Epithelial cell of esophagus (primary cell): ENCODE measurements around the gene THSD4.
A peak's percentile ranks its signal among the peaks of the same experiment; 100 is the strongest.
"Not testable (repeated sequence)": the region's sequence is repeated elsewhere in the genome, so short reads cannot be mapped to it uniquely, and the experiment has no call there.

Source experiments
- DNase-seq: peaks from one replicate; pipeline ENCODE4 v3.0.0; 2010; ENCODE audit warnings: low read depth
- H3K4me3 ChIP-seq: 2 replicates; pipeline ENCODE4 v1.5.1; 2011; ENCODE audit warnings: mild to moderate bottlenecking, low read length, control low read depth
- TF ChIP-seq, protein P1 (sequence below): IDR thresholded peaks from 2 replicates; pipeline ENCODE4 v1.5.1; 2011; ENCODE audit warnings: low read depth, mild to moderate bottlenecking, low read length, control low read depth, inconsistent platforms; ENCODE audit not compliant: insufficient read depth; ENCODE audit errors: missing control alignments

Gene THSD4

DNA sequence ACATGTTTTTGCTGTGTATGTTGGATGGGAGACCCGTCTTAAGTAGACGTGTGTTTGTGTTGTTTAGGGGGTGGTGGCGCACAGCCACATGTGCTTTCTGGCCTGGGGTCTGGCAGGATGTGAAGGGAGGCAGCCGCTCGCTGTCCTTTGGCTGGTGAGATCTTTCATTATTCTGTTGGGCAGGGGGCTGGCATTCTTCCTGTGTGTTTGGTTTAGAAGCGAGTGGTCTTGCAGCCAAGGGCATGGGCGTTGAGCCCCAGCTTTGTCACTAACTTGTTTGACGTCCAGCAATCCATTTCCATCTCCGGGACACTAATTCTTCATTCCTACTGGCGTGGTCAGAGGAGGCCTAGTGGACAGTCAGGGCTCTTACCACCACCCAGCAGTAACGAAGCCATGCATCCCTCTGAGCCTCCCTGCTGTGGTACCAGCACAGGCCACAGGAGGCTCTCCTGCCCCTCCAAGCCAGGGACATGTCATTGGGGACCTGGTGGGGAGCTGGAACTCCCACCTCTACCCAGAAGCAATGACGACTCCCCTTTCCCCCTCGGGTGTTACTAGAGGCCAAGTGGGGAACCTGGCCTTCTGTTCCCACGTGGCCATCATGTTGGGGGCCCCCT, 10.7 kb downstream of the THSD4 start:
- H3K4me3 ChIP-seq = no peak overlapping the region
- TF ChIP-seq, protein P1, sequence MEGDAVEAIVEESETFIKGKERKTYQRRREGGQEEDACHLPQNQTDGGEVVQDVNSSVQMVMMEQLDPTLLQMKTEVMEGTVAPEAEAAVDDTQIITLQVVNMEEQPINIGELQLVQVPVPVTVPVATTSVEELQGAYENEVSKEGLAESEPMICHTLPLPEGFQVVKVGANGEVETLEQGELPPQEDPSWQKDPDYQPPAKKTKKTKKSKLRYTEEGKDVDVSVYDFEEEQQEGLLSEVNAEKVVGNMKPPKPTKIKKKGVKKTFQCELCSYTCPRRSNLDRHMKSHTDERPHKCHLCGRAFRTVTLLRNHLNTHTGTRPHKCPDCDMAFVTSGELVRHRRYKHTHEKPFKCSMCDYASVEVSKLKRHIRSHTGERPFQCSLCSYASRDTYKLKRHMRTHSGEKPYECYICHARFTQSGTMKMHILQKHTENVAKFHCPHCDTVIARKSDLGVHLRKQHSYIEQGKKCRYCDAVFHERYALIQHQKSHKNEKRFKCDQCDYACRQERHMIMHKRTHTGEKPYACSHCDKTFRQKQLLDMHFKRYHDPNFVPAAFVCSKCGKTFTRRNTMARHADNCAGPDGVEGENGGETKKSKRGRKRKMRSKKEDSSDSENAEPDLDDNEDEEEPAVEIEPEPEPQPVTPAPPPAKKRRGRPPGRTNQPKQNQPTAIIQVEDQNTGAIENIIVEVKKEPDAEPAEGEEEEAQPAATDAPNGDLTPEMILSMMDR = peak; percentile 9
- no peak for DNase-seq

DNA sequence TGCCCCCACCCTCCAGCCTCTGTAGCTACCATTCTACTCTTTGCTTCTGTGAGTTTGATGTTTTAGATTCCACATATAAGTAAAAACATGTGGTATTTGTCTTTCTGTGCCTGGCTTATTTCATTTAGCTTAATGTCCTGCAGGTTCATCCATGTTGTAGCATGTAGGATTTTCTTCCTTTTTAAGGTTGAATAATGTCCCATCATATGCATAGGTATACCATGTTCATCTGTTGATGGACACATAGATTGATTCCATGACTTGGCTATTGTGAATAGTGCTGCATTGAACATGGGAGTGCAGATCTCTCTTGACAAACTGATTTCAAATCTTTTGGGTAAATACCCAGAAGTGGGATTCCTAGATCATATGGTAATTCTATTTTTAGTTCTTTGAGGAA, 11.8 kb downstream of the THSD4 start:
- TF ChIP-seq, protein P1 = no peak
- no peak for DNase-seq
- no peak overlapping the region for H3K4me3 ChIP-seq

DNA sequence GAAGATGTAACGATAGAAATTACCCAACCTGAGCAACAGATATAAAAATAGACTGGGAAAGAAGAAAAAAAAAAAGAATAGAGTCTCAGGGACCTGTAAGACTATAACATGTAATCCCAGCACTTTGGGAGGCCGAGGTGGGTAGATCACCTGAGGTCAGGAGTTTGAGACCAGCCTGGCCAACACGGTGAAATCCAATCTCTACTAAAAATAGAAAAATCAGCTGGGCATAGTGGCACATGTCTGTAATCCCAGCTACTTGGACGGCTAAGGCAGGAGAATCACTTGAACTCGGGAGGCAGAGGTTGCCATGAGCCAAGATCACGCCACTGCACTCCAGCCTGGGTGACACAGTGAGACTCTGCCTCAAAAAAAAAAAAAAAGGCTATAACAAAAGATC, 12.9 kb downstream of the THSD4 start:
- DNase-seq, H3K4me3 ChIP-seq: not testable (repeated sequence)

DNA sequence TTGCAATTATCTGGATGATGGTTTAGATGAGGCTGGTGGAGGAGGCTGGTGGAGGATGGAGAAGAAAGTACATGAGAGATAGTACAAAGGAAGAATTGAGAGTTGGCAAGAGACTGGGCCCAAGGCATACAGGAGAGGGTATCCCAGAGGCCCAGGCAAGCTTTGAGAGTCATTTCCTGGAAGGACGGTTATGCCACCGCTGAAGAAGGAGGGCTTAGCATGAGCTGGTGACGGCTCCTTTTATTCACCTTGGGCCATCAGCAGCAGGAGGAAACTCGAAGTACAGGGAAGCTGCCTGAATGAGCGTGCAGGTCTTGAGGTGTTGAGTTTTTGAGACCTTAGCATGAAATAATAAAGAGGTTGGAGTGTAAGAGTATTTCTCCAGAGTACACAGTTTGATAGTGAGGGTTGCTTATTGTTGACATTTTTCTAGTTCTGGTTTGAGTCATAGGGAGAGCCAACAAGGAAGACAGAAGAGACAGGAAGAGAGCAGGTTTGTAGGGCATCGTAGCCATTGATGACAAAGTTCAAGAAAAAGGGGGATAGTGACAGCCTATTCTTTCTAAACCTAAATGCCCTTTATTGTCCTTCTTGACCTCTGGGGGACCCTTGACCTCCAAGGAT, 13.8 kb downstream of the THSD4 start:
- peak; percentile 60 for DNase-seq
- no peak overlapping the region for H3K4me3 ChIP-seq

DNA sequence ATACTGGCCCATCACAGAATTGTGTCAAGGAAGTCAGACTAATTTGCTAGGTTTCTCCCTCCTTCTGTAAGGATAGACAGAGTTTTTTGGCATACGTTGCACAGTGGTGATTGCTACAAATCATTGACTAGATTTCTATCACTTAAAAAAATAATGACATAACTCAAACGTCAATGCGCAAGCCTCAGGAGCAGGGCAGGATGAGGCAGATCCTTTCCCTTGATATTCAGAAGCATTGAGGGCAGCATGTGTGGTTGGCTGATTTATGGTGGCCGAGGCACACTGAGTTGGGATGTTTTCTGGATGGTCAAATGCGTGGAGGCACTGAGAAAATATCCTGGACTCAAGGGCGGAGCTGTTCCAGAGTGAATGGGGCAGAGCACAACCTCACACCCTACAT, 14.4 kb downstream of the THSD4 start:
- no peak overlapping the region for H3K4me3 ChIP-seq
- no peak for DNase-seq
- TF ChIP-seq, protein P1 = no peak

More for the DNA sequence above, 13.8 kb downstream of the THSD4 start:
- TF ChIP-seq, protein P1 = no peak

DNA sequence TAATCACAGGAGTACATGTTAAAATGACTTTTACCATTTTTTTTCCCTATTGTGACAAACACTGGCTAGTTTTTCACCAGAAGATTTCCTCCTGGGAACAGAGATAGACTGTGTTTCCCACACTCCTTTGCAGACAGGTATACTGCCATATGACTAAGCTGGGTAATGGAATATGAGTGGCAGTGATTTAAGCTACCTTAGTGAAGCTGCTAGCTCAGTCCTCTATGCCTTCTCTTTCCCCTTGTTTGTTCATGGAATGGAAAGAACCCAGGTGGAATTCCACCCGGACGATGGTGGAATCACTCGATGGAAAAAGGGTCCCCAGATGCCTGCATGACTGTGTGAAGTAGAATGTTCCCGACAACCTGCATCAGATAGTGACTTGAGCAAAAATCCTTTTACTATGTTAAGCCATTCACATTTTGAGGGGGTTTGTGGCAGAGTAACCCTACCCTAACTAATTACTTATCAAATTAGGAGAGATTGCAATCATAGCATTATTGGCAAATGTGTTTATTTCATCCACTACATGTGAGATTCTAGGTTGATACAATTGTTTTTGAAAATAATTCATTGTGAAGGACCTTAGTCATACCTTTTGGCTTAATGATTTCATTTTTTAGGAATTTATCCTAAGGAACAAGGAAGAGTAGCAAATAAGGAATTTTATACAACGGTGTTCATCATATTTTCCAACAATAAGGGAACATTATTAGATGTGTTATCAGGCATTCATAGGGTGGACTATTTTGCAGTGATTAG, 16.5 kb downstream of the THSD4 start:
- H3K4me3 ChIP-seq = no peak overlapping the region
- peak; percentile 88 for DNase-seq
- TF ChIP-seq, protein P1 = no peak

DNA sequence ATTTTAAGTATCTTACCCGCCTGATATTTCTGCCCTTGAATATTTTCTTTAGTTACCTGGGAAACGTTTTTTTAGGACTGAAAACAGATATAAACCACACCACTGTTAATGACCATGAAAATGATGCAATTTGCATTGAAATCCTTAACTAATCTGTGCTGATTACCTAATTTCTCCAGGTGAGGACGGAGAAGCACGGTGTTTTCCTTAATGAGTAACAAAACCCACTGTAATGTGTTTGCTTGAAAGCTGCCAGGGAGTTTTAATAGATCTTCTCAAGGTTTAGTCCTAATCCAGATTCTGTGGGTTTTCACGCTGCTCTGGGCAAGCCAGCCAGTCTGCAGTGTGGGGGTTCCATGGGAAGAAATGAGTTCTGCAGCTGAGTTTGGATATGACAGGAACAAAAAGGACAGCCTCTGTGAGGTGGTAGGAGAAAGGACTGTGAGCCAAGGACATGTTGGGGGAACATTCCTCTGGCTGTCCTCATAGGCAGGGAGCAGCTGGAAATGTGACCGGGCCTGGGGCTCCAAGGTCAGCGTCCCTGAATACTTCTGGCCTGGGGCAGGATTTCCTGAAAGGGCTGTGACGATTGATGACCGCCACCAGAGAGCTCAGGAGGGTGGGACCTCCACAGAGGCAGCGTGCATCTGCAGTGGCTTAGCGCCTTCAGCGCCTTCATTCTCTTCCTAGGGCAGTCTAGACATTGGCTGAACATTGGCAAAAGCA, 18.6 kb downstream of the THSD4 start:
- DNase-seq = peak; percentile 80
- TF ChIP-seq, protein P1 = no peak
- no peak overlapping the region for H3K4me3 ChIP-seq
